Neural progenitor cell (in vitro differentiated cells): Measurements from ENCODE around the gene SYTL1. TPM values are rescaled to one million over a fixed set of nuclear protein-coding genes. Genes with fewer than 3 reads are reported as not detected.
A peak's percentile ranks its signal among the peaks of the same experiment; 100 is the strongest.

Source experiments
- DNase-seq: peaks from one replicate; pipeline ENCODE4 v3.0.0-alpha.2; 2016; ENCODE audit warnings: low spot score
- H2AFZ ChIP-seq: fragments of 200-600 bp; sonication (generic); replicated peaks from 2 replicates; pipeline ENCODE4 v1.6.1; 2016; ENCODE audit warnings: antibody characterized with exemption
- H3F3A ChIP-seq: fragments of 200-600 bp; sonication (generic); 2 replicates; pipeline ENCODE4 v1.6.1; 2016; ENCODE audit warnings: antibody characterized with exemption, low read depth
- H3K27ac ChIP-seq: fragments of 200-600 bp; sonication (generic); 2 replicates; pipeline ENCODE4 v1.5.1; 2016; ENCODE audit warnings: mild to moderate bottlenecking
- H3K27me3 ChIP-seq: fragments of 200-600 bp; sonication (generic); 2 replicates; pipeline ENCODE4 v1.6.1; 2016; ENCODE audit warnings: mild to moderate bottlenecking, moderate library complexity
- H3K36me3 ChIP-seq: fragments of 200-600 bp; sonication (generic); 2 replicates; pipeline ENCODE4 v1.5.1; 2016
- H3K4me1 ChIP-seq: fragments of 200-600 bp; sonication (generic); 2 replicates; pipeline ENCODE4 v1.6.1; 2016; ENCODE audit warnings: mixed run types
- H3K4me2 ChIP-seq: fragments of 200-600 bp; sonication (generic); 2 replicates; pipeline ENCODE4 v1.6.1; 2016
- H3K4me3 ChIP-seq: fragments of 200-600 bp; sonication (generic); 2 replicates; pipeline ENCODE4 v1.5.1; 2016
- H3K79me2 ChIP-seq: fragments of 200-600 bp; sonication (generic); 2 replicates; pipeline ENCODE4 v1.6.1; 2016; ENCODE audit warnings: low read depth
- H3K9ac ChIP-seq: fragments of 200-600 bp; sonication (generic); 2 replicates; pipeline ENCODE4 v1.6.1; 2016
- H3K9me3 ChIP-seq: fragments of 200-600 bp; sonication (generic); 2 replicates; pipeline ENCODE4 v1.5.1; 2016; ENCODE audit warnings: low read depth
- H4K20me1 ChIP-seq: fragments of 200-600 bp; sonication (generic); 2 replicates; pipeline ENCODE4 v1.6.1; 2016; ENCODE audit warnings: low read depth
- H3K27ac Mint-ChIP-seq: 3 replicates; pipeline ENCODE4 v1.8.0; 2021; ENCODE audit warnings: mixed read lengths
- H3K27me3 Mint-ChIP-seq: 2 replicates; pipeline ENCODE4 v1.8.0; 2022; ENCODE audit warnings: low read depth, mild to moderate bottlenecking, inconsistent platforms, moderate library complexity, mixed read lengths; ENCODE audit not compliant: insufficient read depth
- H3K36me3 Mint-ChIP-seq: 3 replicates; pipeline ENCODE4 v1.8.0; 2021; ENCODE audit warnings: mixed read lengths
- H3K4me1 Mint-ChIP-seq: 3 replicates; pipeline ENCODE4 v1.8.0; 2021; ENCODE audit warnings: mixed read lengths
- H3K4me3 Mint-ChIP-seq: 3 replicates; pipeline ENCODE4 v1.8.0; 2021; ENCODE audit warnings: mild to moderate bottlenecking, moderate library complexity, mixed read lengths
- H3K9me3 Mint-ChIP-seq: 3 replicates; pipeline ENCODE4 v1.8.0; 2020; ENCODE audit warnings: mixed read lengths
- EZH2 ChIP-seq: fragments of 200-600 bp; sonication (generic); IDR thresholded peaks from 2 replicates; pipeline ENCODE4 v1.6.1; 2017; ENCODE audit warnings: antibody characterized with exemption, mild to moderate bottlenecking, moderate library complexity
- EZH2phosphoT487 ChIP-seq: fragments of 200-600 bp; sonication (generic); IDR thresholded peaks from 2 replicates; pipeline ENCODE4 v1.6.1; 2017; ENCODE audit warnings: antibody characterized with exemption
- small RNA-seq: library from RNA; depleted of rRNA; stranded (forward); fragments of <200 nt; gene quantifications from one replicate; pipeline ENCODE3, GENCODE V24; 2015
- total RNA-seq: library from RNA; depleted of rRNA; stranded (reverse); fragments of >200 nt; gene quantifications from 2 replicates; pipeline ENCODE4 v1.2.3, GENCODE V29; 2015; ENCODE audit warnings: low replicate concordance
- TF ChIP-seq, protein P1 (sequence below): fragments of 200-600 bp; sonication (generic); IDR thresholded peaks from 2 replicates; pipeline ENCODE4 v1.5.1; 2017; ENCODE audit warnings: antibody characterized with exemption, mild to moderate bottlenecking

SYTL1 gene
- total RNA-seq, 1 donor from 2014 or later = 5.7 TPM

DNA sequence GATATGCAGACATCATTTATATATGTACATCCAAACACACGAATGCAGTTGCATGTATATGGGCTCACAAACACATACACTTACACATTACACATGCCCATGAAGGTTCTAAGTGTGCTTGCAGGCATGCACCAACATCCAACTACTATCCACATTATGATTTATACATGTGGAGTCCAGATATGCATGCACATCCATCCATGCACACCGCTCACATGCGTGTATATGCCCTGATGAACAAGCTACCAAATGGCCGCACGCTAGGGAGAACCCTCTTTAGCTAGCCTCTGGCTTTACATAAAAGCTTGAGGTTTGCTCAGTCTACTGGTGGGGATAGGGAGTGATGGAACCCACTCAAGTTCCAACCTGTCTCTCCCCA is 59.1 kb downstream of the SYTL1 start:
- H3K4me3 Mint-ChIP-seq = no peak overlapping the region
- Histone ChIP-seq H3K4me2 (no peak overlapping the region), H3K4me1 (peaks cover 54% of the 10 kb centered on the region)

DNA sequence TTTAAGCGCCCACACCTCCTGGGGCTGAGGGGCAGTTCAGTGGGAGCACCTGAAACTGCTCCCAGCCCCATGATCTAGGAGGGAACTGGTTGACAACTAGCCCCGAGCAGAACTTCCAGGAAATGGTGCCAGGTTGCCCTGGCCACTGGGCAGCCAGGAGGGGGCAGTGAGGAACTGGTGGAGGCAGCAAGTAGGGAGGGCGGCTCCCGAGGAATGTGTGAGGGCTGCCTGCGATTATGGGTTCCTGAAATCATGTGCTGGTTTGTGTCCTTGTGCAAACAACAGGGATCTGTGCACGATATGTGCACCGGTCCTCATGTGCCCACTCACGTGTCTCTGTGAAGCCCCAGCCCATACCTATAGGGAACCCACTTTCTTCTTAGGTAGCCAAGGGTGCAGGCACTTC is 60.5 kb downstream of the SYTL1 start:
- Histone ChIP-seq H3K27ac (peak overlapping the region; percentile 13), H3K9ac (no peak overlapping the region)

More for the DNA sequence above, 59.1 kb downstream of the SYTL1 start:
- H3F3A ChIP-seq = peaks cover 49% of the 10 kb centered on the region
- no peak overlapping the region for H3K9ac ChIP-seq
- Mint-ChIP-seq H3K9me3 (no peaks in the 10 kb centered on the region), H3K4me1 (peaks cover 68% of the 10 kb centered on the region), H3K36me3 (peaks cover 4% of the 10 kb centered on the region), H3K27ac (no peak overlapping the region), H3K27me3 (peaks cover 11% of the 10 kb centered on the region)
- no peaks in the 10 kb centered on the region for H3K9me3 ChIP-seq
- H4K20me1 ChIP-seq = no peaks in the 10 kb centered on the region
- TF ChIP-seq, protein P1, sequence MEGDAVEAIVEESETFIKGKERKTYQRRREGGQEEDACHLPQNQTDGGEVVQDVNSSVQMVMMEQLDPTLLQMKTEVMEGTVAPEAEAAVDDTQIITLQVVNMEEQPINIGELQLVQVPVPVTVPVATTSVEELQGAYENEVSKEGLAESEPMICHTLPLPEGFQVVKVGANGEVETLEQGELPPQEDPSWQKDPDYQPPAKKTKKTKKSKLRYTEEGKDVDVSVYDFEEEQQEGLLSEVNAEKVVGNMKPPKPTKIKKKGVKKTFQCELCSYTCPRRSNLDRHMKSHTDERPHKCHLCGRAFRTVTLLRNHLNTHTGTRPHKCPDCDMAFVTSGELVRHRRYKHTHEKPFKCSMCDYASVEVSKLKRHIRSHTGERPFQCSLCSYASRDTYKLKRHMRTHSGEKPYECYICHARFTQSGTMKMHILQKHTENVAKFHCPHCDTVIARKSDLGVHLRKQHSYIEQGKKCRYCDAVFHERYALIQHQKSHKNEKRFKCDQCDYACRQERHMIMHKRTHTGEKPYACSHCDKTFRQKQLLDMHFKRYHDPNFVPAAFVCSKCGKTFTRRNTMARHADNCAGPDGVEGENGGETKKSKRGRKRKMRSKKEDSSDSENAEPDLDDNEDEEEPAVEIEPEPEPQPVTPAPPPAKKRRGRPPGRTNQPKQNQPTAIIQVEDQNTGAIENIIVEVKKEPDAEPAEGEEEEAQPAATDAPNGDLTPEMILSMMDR = no peak
- no peak for TF ChIP-seq EZH2
- no peak for TF ChIP-seq EZH2phosphoT487
- no peak overlapping the region for H3K4me3 ChIP-seq
- no peaks in the 10 kb centered on the region for H3K36me3 ChIP-seq
- no peaks in the 10 kb centered on the region for H3K79me2 ChIP-seq
- no peak for DNase-seq
- no peak overlapping the region for H3K27ac ChIP-seq
- H2AFZ ChIP-seq = no peak overlapping the region
- no peaks in the 10 kb centered on the region for H3K27me3 ChIP-seq

DNA sequence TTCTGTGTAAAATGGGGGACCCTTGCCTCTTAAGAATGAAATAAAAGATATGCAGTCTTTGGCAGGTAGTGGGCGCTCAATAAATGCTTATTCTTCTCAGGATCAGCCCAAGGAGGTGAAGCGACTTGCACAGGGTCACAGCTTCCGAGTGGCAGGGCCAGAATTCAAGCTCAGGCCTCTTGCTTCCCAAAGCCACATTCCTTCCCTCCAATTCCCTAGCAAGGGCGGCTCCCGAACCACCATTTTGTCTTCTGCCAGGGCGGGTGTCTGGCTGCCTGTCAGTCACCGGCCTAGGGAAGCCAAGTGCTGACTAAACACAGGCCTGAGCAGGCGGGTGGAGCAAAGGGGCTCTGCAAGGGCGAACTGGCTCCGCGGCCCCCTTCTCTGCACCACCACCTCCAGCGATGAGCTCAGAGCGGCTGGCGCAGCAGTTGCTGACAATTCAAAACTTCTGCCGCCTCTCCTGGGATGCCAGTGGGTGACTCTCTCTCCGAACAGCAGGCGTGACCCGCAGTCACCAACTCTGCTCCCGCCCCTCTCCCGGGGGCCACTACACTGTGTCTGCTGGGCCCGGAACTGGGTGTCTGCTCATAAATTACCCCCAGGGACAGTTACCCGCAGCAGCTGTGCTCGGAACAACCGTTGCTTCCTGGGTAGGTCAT is 61.4 kb downstream of the SYTL1 start:
- Mint-ChIP-seq H3K36me3 (peaks cover 11% of the 10 kb centered on the region), H3K4me3 (no peak overlapping the region), H3K4me1 (peaks cover 69% of the 10 kb centered on the region), H3K27me3 (peaks cover 5% of the 10 kb centered on the region), H3K27ac (peak overlapping the region; percentile 33), H3K9me3 (no peaks in the 10 kb centered on the region)
- Histone ChIP-seq H3F3A (peaks cover 71% of the 10 kb centered on the region), H3K9me3 (no peaks in the 10 kb centered on the region), H3K4me1 (peaks cover 68% of the 10 kb centered on the region), H3K79me2 (no peaks in the 10 kb centered on the region), H3K27ac (no peak overlapping the region), H3K27me3 (no peaks in the 10 kb centered on the region), H3K36me3 (no peaks in the 10 kb centered on the region), H2AFZ (no peak overlapping the region), H4K20me1 (peaks cover 6% of the 10 kb centered on the region), H3K4me3 (no peak overlapping the region), H3K4me2 (no peak overlapping the region), H3K9ac (no peak overlapping the region)
- TF ChIP-seq, protein P1 = peak; percentile 36
- TF ChIP-seq EZH2 (no peak), EZH2phosphoT487 (no peak)
- DNase-seq = peak; percentile 52

More for the DNA sequence above, 60.5 kb downstream of the SYTL1 start:
- Histone ChIP-seq H3K4me1 (peaks cover 67% of the 10 kb centered on the region), H3K36me3 (no peaks in the 10 kb centered on the region), H3K4me3 (no peak overlapping the region), H3K4me2 (no peak overlapping the region), H3K79me2 (no peaks in the 10 kb centered on the region), H4K20me1 (peaks cover 6% of the 10 kb centered on the region), H3F3A (peaks cover 63% of the 10 kb centered on the region), H3K27me3 (no peaks in the 10 kb centered on the region), H3K9me3 (no peaks in the 10 kb centered on the region), H2AFZ (no peak overlapping the region)
- peaks cover 77% of the 10 kb centered on the region for H3K4me1 Mint-ChIP-seq
- DNase-seq = peak; percentile 59
- H3K36me3 Mint-ChIP-seq = peaks cover 6% of the 10 kb centered on the region
- H3K9me3 Mint-ChIP-seq = no peaks in the 10 kb centered on the region
- no peak overlapping the region for H3K4me3 Mint-ChIP-seq
- H3K27me3 Mint-ChIP-seq = peaks cover 5% of the 10 kb centered on the region
- H3K27ac Mint-ChIP-seq = no peak overlapping the region
- no peak for TF ChIP-seq EZH2
- TF ChIP-seq, protein P1 = peak; percentile 56

Small RNA genes within 50 kb of the gene (small RNA-seq; reads per million reads assigned to genes)
- gene RNU6-48P = not detected

Other genes starting within 250 kb of the SYTL1 start
- 1.8 and 5.7 TPM in 2 replicates for gene SLC9A1, start 186.9 kb upstream of the SYTL1 start, total RNA-seq
- gene WDTC1, start 107.4 kb upstream of the SYTL1 start, total RNA-seq = 17.8 and 34.6 TPM in 2 replicates
- gene TMEM222, start 19.9 kb upstream of the SYTL1 start, total RNA-seq = 7.4 and 28.7 TPM in 2 replicates
- 1.9 and 11.7 TPM in 2 replicates for gene MAP3K6, start 24.9 kb downstream of the SYTL1 start, total RNA-seq
- not detected in 2 replicates for gene FCN3, start 32.8 kb downstream of the SYTL1 start, total RNA-seq
- gene CD164L2, start 41.3 kb downstream of the SYTL1 start, total RNA-seq = 1.5 and 1.6 TPM in 2 replicates
- 3.0 and 3.1 TPM in 2 replicates for gene GPR3, start 50.6 kb downstream of the SYTL1 start, total RNA-seq
- 31.4 and 35.0 TPM in 2 replicates for gene WASF2, start 148.1 kb downstream of the SYTL1 start, total RNA-seq